GM18951 (cell line): ENCODE measurements around the gene PLCL1.

Experiments used
- POLR2A ChIP-seq: IDR thresholded peaks from 4 replicates; pipeline ENCODE4 v1.6.1; 2011; ENCODE audit warnings: mild to moderate bottlenecking; ENCODE audit not compliant: insufficient read length, insufficient read depth; ENCODE audit errors: extremely low read depth
- in situ Hi-C: fragments of 300-500 bp; cut with MboI; formaldehyde crosslinking; loops from one replicate; pipeline ENCODE4 v1.12.0; 2022; ENCODE audit warnings: low sequenced_read_pairs, mixed read lengths, inconsistent platforms; ENCODE audit not compliant: unreplicated experiment

Gene PLCL1

DNA sequence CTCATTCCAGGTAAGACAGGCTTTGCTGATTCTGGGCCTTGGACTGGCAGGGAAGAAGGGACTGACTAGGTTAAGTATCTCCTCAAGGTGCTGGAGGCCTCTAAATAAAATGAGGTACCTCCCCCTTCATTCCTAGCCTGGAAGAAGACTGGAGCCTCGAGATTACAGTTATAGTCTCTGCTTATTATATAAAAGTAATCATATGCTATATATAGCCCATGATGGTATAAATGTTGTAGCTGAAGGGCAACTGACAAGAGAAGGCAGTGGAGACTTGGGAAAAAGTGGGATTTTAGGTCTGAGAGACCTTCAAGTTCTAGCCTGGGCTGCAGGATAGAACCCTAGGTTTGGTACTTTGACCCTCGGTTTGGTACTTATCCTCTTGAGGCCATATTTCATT lies 248.3 kb downstream of the PLCL1 start:
- in situ Hi-C loops = no loop called here
- no peak for TF ChIP-seq POLR2A

DNA sequence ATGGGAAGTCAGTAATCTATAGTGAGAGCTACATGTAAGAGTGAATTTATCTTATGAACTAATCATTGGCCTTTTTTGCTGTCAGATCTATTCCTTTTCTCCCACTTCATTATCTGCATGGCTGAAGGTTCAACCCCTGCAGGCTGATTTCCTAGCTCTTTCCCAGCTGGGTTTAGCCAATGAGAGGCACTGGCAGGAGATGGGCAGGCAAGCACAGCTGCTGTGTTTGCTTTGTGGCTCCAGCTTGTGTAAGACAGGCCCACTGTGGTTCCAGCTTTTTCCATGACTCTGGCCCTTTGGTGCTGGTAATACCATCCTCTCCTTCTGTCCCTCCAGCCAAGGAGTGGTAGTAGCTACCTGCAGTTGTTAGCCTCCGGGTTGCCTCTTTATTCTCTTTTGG lies 248.8 kb downstream of the PLCL1 start:
- in situ Hi-C loops = no loop called here
- no peak for TF ChIP-seq POLR2A

DNA sequence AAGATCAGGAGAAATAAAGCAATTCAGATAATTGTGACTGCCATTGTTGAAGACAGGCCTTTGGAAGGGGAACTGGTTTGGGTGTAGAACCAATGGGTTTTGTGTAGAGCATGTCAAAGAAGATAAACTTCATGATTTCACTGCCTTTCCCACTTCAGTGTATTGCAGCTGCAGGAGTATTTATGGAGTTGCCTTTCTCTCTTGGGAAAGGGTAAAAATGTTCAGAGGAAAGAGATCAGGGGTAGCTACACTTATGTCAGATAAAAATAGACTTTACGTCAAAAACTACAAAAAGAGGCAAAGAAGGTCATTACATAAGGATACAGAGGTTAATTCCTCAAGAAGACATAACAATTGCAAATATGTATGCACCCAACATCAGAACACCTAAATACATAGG lies 249.4 kb downstream of the PLCL1 start:
- in situ Hi-C loops = no loop called here

DNA sequence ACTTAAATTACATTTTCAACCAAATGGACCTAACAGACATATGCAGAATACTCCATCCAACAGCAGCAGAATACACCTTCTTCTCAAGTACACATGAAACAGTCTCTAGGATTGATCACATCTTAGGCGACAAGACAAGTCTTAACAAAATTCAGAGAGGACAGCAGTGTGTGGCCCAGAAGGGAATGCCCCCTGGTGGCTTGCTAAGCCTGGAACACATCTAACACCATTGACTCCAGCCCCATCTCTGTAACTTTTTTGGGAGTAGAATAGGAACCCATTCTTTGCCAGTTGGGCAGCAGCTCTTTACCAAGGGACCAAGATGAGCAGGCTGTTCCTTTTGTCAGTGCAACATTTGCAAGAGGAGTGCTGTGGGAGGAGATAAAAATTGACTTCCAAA lies 249.9 kb downstream of the PLCL1 start:
- no peak for TF ChIP-seq POLR2A
- in situ Hi-C loops = no loop called here

More for the DNA sequence above, 249.4 kb downstream of the PLCL1 start:
- no peak for TF ChIP-seq POLR2A

DNA sequence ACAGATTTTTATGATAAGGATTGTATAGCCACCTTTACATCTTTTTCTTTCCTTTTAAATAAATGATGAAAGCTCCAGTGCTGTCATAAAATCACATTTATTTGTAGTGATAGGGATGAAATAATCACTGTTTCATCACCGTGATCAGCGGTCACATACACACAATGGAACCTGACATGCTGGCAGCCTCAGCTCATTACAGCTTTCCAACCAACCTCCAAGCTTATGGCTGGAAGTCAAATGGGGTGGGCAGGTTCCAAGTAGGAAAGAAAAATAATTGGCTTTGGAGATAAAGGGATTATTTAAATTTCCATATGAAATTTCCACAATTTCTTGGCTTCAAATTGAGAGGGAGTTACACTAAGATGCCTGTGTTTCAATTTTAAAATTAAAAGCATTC lies 251.3 kb downstream of the PLCL1 start:
- in situ Hi-C loops = no loop called here
- TF ChIP-seq POLR2A = no peak

DNA sequence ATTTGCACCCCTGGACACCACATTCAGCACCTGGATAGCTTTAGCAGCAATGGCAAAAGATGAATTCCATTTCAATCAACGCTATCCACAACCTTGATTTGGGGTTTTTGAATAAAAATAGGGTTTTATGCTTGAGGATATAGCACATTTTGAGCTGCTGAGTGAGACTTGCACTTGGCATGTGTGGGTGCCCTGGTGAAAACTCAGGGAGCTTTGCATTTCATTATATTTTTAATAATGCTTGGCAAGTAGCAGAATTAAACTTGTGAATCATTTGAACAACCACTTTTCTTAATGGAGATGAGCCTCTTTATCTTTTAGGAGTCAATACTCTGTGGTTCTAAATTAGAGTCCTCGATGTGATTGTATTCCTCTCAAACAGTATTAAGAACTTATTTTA lies 252.4 kb downstream of the PLCL1 start:
- in situ Hi-C loops = no loop called here

DNA sequence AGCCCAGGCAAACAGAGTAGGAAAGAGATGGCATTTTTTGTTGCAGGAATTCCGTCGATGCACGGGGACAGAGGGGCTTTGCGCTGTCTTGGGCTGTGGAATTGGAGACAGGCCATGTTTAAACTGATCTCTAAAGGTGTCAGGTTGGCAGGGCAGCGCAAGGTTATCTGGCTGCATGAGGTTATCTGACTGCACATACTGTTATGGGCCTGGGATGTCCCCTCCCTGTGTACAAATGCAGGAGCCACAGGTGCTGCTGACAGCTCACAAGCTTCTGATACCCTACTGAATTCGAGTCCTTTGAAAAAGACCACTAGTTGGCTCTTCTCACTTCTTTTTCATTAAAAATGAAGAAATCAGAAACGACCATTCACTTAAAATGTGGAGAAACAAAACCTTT lies 255.4 kb downstream of the PLCL1 start:
- in situ Hi-C loops = no loop called here
- TF ChIP-seq POLR2A = no peak

More for the DNA sequence above, 252.4 kb downstream of the PLCL1 start:
- no peak for TF ChIP-seq POLR2A

DNA sequence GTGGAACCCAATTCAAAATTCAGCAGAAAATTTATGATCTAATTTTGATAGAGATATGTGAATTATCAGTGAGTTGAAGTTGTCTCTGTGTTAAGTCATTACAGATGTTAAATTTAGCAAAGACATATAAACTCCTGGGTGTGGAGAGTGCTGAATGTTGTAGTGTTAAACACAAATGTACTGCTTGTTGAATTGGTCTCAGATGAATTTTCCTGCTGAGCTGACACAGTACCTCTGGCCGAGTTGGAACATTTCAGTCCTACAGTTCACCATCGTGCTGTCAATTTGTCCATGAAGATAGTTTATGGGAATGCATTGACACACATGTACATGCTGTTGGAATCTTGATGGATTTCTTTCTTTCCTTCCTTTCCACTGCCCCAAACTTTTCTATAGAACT lies 255.9 kb downstream of the PLCL1 start:
- in situ Hi-C loops = no loop called here
- no peak for TF ChIP-seq POLR2A

DNA sequence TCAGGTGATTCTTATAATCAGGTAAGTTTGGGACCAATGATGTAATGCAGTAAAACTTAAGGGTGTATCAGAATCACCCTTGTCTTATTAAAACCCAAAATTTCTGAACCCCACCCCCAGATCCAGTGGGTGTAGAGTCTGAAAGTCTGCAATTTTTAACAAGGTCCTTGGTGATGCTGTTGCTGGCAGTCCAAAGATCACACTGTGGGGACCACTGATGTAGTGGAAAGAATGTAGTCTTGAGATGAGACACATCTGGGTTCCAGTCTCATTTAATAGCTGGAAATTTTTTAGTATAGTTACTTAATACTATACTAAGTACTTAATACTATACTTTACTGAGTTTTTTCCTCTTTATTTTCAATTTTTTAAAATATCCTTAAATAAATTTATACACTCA lies 258.4 kb downstream of the PLCL1 start:
- in situ Hi-C loops = no loop called here
- no peak for TF ChIP-seq POLR2A

DNA sequence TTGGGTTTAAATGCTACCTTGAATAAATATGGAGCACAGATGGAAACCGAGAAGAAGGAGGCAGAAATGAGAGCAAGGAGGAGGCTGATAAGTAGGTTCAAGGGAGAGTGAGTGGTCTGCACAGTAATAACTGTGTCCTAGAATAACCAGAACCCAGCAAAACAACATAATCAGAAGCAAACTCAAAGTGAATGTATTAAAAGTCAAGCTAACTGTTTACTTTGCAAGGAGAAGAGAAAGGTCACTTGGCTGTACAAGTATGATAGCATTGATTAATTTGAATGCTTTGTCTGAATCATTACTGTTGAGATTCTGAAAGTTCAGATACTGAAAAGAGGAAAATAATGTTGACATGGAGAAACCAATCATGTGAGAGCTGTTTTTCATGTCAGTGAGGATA lies 258.8 kb downstream of the PLCL1 start:
- in situ Hi-C loops = no loop called here
- no peak for TF ChIP-seq POLR2A

DNA sequence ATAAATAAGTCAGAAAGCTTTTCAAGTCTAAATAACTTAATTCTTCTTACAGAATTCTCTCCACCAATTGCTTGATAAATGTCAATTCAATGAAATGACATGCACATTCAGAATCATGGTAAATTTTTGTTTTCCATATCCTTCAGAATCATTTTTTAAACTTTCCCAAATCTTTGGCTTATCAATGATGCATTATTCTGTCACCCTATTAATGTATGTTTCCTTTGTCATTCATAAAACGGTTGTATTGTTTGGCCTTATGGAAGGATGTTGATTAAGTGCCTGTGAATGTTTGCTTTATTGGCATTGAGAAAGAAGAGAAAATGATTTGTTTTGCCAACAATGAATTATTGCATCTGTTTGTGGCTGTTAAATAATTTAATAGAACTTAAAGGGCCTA lies 260.9 kb downstream of the PLCL1 start:
- in situ Hi-C loops = no loop called here
- no peak for TF ChIP-seq POLR2A

DNA sequence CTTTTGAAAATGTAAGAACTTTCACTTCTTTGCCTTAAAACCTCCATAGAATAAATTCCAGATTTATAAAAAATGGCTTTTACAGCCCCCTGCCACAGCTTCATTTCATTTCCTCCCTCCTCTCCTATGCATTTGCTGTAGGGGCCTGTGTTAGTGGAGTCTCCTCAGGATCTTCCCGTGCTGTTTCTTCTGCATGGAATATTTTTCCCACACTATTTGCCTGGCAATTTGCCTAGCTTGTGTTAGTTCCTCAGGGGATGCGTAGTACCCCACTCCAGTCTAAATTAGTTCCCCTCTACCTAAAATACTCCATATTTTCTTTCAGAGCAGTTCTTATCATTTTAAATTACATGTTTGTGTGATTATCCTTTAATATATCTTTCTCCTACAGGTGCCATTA lies 262.2 kb downstream of the PLCL1 start:
- in situ Hi-C loops = no loop called here
- TF ChIP-seq POLR2A = no peak

DNA sequence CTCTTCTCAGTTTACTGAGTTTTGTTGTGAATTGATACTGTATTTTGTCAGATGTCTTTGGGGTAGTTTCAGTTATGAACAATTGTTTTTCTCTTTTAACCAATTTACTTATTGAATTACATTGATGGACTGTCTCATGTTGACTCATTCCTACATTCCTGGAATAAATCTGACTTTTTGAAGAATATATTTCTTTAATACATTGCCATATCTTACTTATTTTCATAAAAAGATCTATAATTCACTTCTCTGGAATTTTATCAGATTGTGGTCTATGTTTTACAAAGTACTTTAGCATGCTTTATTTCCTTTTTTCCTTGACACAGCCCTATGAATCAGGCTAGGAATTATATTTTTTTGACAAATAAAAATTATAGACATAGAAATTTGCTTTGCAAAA lies 268.3 kb downstream of the PLCL1 start:
- in situ Hi-C loops = no loop called here
- TF ChIP-seq POLR2A = no peak

DNA sequence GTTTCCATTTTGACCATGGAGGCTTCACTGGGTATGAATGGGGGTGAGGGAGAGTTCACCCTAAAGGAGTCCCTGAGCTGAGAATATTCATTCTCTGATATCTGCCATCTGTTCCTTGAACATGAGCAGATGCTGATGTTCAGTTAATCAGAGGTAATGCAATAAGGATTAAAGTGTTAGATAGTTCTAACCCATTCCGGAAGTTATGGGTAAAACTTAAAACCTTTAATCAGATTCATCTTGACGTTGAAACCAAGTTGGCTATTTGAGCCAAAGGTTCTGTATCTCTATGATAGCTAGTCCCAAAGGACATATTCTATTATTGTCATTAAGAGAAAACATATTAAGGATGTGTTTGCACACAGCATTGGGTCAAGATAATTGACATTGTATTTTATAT lies 268.9 kb downstream of the PLCL1 start:
- in situ Hi-C loops = no loop called here
- TF ChIP-seq POLR2A = no peak

DNA sequence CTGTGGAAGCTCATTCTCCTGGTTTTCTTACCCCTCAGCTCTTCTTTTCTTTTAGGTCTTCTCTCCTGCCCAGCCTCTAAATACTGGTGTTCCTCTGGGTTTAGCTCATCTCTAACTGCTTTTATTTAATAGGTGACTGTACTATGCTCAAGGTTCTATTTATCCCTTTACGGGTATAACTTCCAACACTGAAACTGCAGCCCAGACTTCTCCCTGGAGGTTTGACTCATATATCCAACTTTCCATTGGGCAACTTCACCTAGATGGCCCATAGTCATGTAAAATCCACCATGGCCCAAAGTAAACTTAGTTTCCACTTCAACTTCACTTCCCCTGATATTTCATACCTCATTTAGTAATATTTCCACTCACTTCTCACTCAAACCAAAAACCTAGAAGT lies 273.1 kb downstream of the PLCL1 start:
- in situ Hi-C loops = no loop called here
- TF ChIP-seq POLR2A = no peak
